ENCODE measurements around the gene SDK1. TPM values are rescaled to one million over a fixed set of nuclear protein-coding genes. Genes with fewer than 3 reads are reported as not detected.

Gene SDK1
- total and polyA plus RNA-seq, 2 of the 8 experiments (the other 6 are each of a cell fraction or from before 2014, with no cell fraction given): 3.3 to 7.2 TPM

- Histone ChIP-seq H2BK15ac (ENCODE audit: low read length) (no peak overlapping the region), H3K27me3 (replicated peaks in 1 of 4; ENCODE audit: control insufficient read depth in 3 of 4, extremely low read depth in 1 of 4, insufficient read depth in 3 of 4, low read length in 3 of 4) (no peaks in the 10 kb centered on the region), H3K9me3 (ENCODE audit: insufficient read depth in 2 of 2, low read depth in 1 of 2, low read length in 1 of 2) (0 out of 4 replicates have a peak, but pooled peaks cover 0 to 7% of the 10 kb centered on the region in 2 experiments), H3K4ac (replicated peaks; ENCODE audit: insufficient read length, low read depth, low read length) (no peak overlapping the region), H3K79me2 (ENCODE audit: control insufficient read depth in 1 of 2, insufficient read depth in 2 of 2, low read length in 2 of 2) (no peaks in the 10 kb centered on the region), H3K18ac (ENCODE audit: extremely low read depth, low read length) (no peak overlapping the region), H2BK12ac (ENCODE audit: low read depth, low read length) (no peak overlapping the region), H3K9ac (replicated peaks in 1 of 4; ENCODE audit: extremely low read depth in 1 of 4, low read depth in 3 of 4, low read length in 3 of 4) (no peak overlapping the region), H3K4me2 (ENCODE audit: insufficient read depth in 1 of 2, low read depth in 2 of 2, low read length in 2 of 2) (no peak overlapping the region), H3K36me3 (ENCODE audit: control insufficient read depth in 2 of 4, insufficient read depth in 4 of 4, low read length in 3 of 4) (no peaks in the 10 kb centered on the region), H2AK5ac (ENCODE audit: low read depth, low read length) (no peak overlapping the region), H3K79me1 (ENCODE audit: low read depth, low read length) (no peaks in the 10 kb centered on the region), H3K4me1 (replicated peaks in 1 of 4; ENCODE audit: control insufficient read depth in 3 of 4, insufficient read depth in 4 of 4, low read length in 3 of 4) (peaks cover 0 to 3% (median under 1%) of the 10 kb centered on the region in 4 experiments; a peak in 2 of 7 replicates), H3K14ac (ENCODE audit: insufficient read length) (no peak overlapping the region), H4K8ac (ENCODE audit: extremely low read depth, insufficient read depth, low read length) (no peak overlapping the region), H3K23me2 (ENCODE audit: low read depth, low read length) (no peaks in the 10 kb centered on the region; the same call in 1 of the 2 replicates), H2AFZ (ENCODE audit: low read length) (no peak overlapping the region), H3K4me3 (ENCODE audit: extremely low read depth in 1 of 4, insufficient read depth in 2 of 4, low read depth in 3 of 4, low read length in 4 of 4) (no peak overlapping the region), H3K23ac (ENCODE audit: insufficient read length) (no peak overlapping the region), H4K20me1 (replicated peaks in 1 of 2; ENCODE audit: control insufficient read depth in 1 of 2, insufficient read depth in 2 of 2, low read length in 2 of 2) (no peaks in the 10 kb centered on the region), H4K91ac (replicated peaks; ENCODE audit: insufficient read length, low read length) (no peak overlapping the region), H3K56ac (replicated peaks; ENCODE audit: insufficient read length, low read depth, low read length) (no peak overlapping the region), H4K5ac (ENCODE audit: insufficient read length, low read depth, low read length) (no peak overlapping the region), H2BK5ac (ENCODE audit: low read depth, low read length) (no peak overlapping the region), H2BK120ac (replicated peaks; ENCODE audit: low read depth, low read length) (no peak overlapping the region), H3K27ac (ENCODE audit: low read depth, low read length) (no peak overlapping the region), H2BK20ac (ENCODE audit: low read length) (no peak overlapping the region)
- CTCF ChIA-PET (ENCODE audit: partially characterized antibody): interaction anchor here (0.5 to 1.5 kb wide), 2 partner anchors 13 to 91 kb away, joined by 3 to 5 read pairs; no protein-coding TSS in a partner anchor
- POLR2A ChIA-PET (ENCODE audit: partially characterized antibody): no interaction called here
- TF ChIP-seq SAP30 (IDR thresholded peaks at IDR 0.05; ENCODE audit: insufficient read depth, insufficient replicate concordance, low read length): no peak
- no peak for TF ChIP-seq TCF12 (IDR thresholded peaks at IDR 0.05; ENCODE audit: low read depth, low read length)
- no peak for TF ChIP-seq KDM1A (IDR thresholded peaks at IDR 0.05; ENCODE audit: borderline replicate concordance, low read length)
- TF ChIP-seq KDM5A (IDR thresholded peaks at IDR 0.05; ENCODE audit: low read length): no peak
- TF ChIP-seq TAF7 (optimal IDR thresholded peaks at IDR 0.05; ENCODE audit: borderline replicate concordance, low read depth, low read length): no peak
- TF ChIP-seq POLR2AphosphoS5 (IDR thresholded peaks at IDR 0.05; ENCODE audit: low read depth, low read length): no peak
- TF ChIP-seq TEAD4 (IDR thresholded peaks at IDR 0.05; ENCODE audit: low read depth, low read length): no peak
- no peak for TF ChIP-seq EP300 (IDR thresholded peaks at IDR 0.05; ENCODE audit: borderline replicate concordance in 1 of 2, low read depth in 2 of 2, low read length in 2 of 2)
- TF ChIP-seq POLR2A (IDR thresholded peaks at IDR 0.05; ENCODE audit: control extremely low read depth in 1 of 2, low read depth in 2 of 2, low read length in 2 of 2): no peak
- no peak for TF ChIP-seq CBX8 (IDR thresholded peaks at IDR 0.05; ENCODE audit: borderline replicate concordance, low read depth, low read length)
- FAIRE-seq (no peak), DNase-seq (ENCODE audit: low read depth in 1 of 2, low spot score in 2 of 2) (no peak)
- 75% methylated on average over 1 of the region's 1 CpG; no CpG with 5 or more reads in 1 of the 2 experiments for WGBS, 2 experiments (ENCODE audit: extremely low coverage in 1 of 2, insufficient coverage in 1 of 2, insufficient read length in 1 of 2, insufficient replicate concordance in 2 of 2, low coverage in 1 of 2, low lambda C conversion rate in 2 of 2, missing lambda C conversion rate in 1 of 2)
These were observed 615.1 kb downstream of the SDK1 start for GRCh38 chr7:3916146-3916545.
